Bronchus fibroblast of lung (primary cell): ENCODE data around the gene DDB1. TPM values are rescaled to one million over a fixed set of nuclear protein-coding genes. Genes with fewer than 3 reads are reported as not detected.

ENCODE experiments used
- total RNA-seq: library from RNA; depleted of rRNA; stranded (reverse); fragments of >200 nt; gene quantifications from 2 replicates; pipeline ENCODE4 v1.2.3, GENCODE V29; 2015

DDB1 gene
- total RNA-seq = 223 and 239 TPM in 2 replicates

GRCh38 chr11:61332797-61333549, at the start of gene DDB1, which contains the start of gene TKFC:
DDB1 (minus strand) TSS chr11:61333105; CDS start chr11:61332968, 137 bp downstream.
TKFC (plus strand) TSS chr11:61333228; CDS start chr11:61334729, 1,501 bp downstream.

GRCh38 chr11:61361741-61362541, 29.0 kb upstream of the DDB1 start, which contains the start of the genes CYB561A3 and TMEM138:
CYB561A3 (minus strand) TSS chr11:61361882; CDS start chr11:61356713, 5,169 bp downstream.
TMEM138 (plus strand) TSS chr11:61362374; CDS start chr11:61364391, 2,017 bp downstream.

GRCh38 chr11:61294717-61295595, 37.9 kb downstream of the DDB1 start, which contains the start of gene VWCE:
VWCE (minus strand) TSS chr11:61295316; CDS start chr11:61295037, 279 bp downstream.

Other genes starting within 250 kb of the DDB1 start
- gene CD5, start 230.6 kb downstream of the DDB1 start, total RNA-seq = not detected in 2 replicates
- 14.3 and 15.6 TPM in 2 replicates for gene VPS37C, start 171.7 kb downstream of the DDB1 start, total RNA-seq
- gene PGA3, start 129.6 kb downstream of the DDB1 start, total RNA-seq = not detected in 2 replicates
- gene PGA4, start 110.8 kb downstream of the DDB1 start, total RNA-seq = 0.17 TPM in 1 of 2 replicates, not detected in the other
- gene PGA5, start 91.9 kb downstream of the DDB1 start, total RNA-seq = not detected in 2 replicates
- gene VWCE, start 37.8 kb downstream of the DDB1 start, total RNA-seq = 1.0 and 1.3 TPM in 2 replicates
- 23.7 and 38.7 TPM in 2 replicates for gene TKFC, start 123 bp upstream of the DDB1 start, total RNA-seq
- 44.2 and 58.7 TPM in 2 replicates for gene CYB561A3, start 28.8 kb upstream of the DDB1 start, total RNA-seq
- 18.4 and 19.5 TPM in 2 replicates for gene TMEM138, start 29.3 kb upstream of the DDB1 start, total RNA-seq
- gene TMEM216, start 59.5 kb upstream of the DDB1 start, total RNA-seq = 11.4 and 16.6 TPM in 2 replicates
- 31.5 and 34.0 TPM in 2 replicates for gene CPSF7, start 96.9 kb upstream of the DDB1 start, total RNA-seq
- gene SDHAF2, start 97.0 kb upstream of the DDB1 start, total RNA-seq = 33.3 and 40.7 TPM in 2 replicates
- not detected in 2 replicates for gene LRRC10B, start 175.6 kb upstream of the DDB1 start, total RNA-seq
- gene SYT7, start 248.0 kb upstream of the DDB1 start, total RNA-seq = 0.30 and 0.67 TPM in 2 replicates